ELF-1 (cell line): ENCODE measurements around the gene ARL2.
"Not testable (repeated sequence)": the region's sequence is repeated elsewhere in the genome, so short reads cannot be mapped to it uniquely, and the experiment has no call there.

Source experiments
- DNase-seq: peaks from one replicate; pipeline ENCODE4 v3.0.0-alpha.2; 2016; ENCODE audit warnings: low read depth, low spot score

The ARL2 gene

GRCh38 chr11:65008016-65008415, 5.9 kb upstream of the ARL2 start:
- no peak for DNase-seq

GRCh38 chr11:65008873-65009272, 5.1 kb upstream of the ARL2 start:
- DNase-seq, result no peak

- peak; percentile 94 for DNase-seq
These were observed 651 bp upstream of the ARL2 start for GRCh38 chr11:65013130-65013887.

GRCh38 chr11:65014726-65015227, 817 bp downstream of the ARL2 start:
- DNase-seq, result no peak

- DNase-seq, result no peak
These were observed 2.7 kb downstream of the ARL2 start for GRCh38 chr11:65016705-65017104.

GRCh38 chr11:65017937-65018336, 4.0 kb downstream of the ARL2 start:
- no peak for DNase-seq

- no peak for DNase-seq
These were observed 5.9 kb downstream of the ARL2 start for GRCh38 chr11:65019824-65020223.

- no peak for DNase-seq
These were observed 7.0 kb downstream of the ARL2 start for GRCh38 chr11:65021003-65021402.

GRCh38 chr11:65021509-65021908, 7.5 kb downstream of the ARL2 start:
- DNase-seq, result no peak

- DNase-seq, result not testable (repeated sequence)
These were observed 9.5 kb downstream of the ARL2 start for GRCh38 chr11:65023502-65023901.

GRCh38 chr11:65026810-65027209, 12.8 kb downstream of the ARL2 start:
- DNase-seq, result no peak

- peak; percentile 97 for DNase-seq
These were observed 13.5 kb downstream of the ARL2 start, which contains the start of gene SNX15 for GRCh38 chr11:65027213-65028067. SNX15 (plus strand) TSS chr11:65027439; CDS start chr11:65027538, 99 bp downstream.

GRCh38 chr11:65032216-65032615, 18.3 kb downstream of the ARL2 start:
- DNase-seq, result peak; percentile 36

GRCh38 chr11:65034423-65034822, 20.5 kb downstream of the ARL2 start:
- no peak for DNase-seq

- no peak for DNase-seq
These were observed 21.6 kb downstream of the ARL2 start for GRCh38 chr11:65035579-65035978.

- DNase-seq, result no peak
These were observed 23.0 kb downstream of the ARL2 start for GRCh38 chr11:65036931-65037330.

GRCh38 chr11:65040520-65040846, 26.5 kb downstream of the ARL2 start:
- no peak for DNase-seq

- DNase-seq, result peak; percentile 97
These were observed 27.1 kb downstream of the ARL2 start, which contains the start of gene SAC3D1 for GRCh38 chr11:65040847-65041622. SAC3D1 (plus strand) TSS chr11:65041210; CDS start chr11:65041293, 83 bp downstream.

GRCh38 chr11:65042891-65043290, 28.9 kb downstream of the ARL2 start:
- DNase-seq, result no peak

GRCh38 chr11:65043881-65044501, 30.0 kb downstream of the ARL2 start:
- peak; percentile 61 for DNase-seq

GRCh38 chr11:65045061-65045460, 31.1 kb downstream of the ARL2 start:
- no peak for DNase-seq
